ENCODE data around the gene OXLD1.
A peak's percentile ranks its signal among the peaks of the same experiment; 100 is the strongest.

The OXLD1 gene

GRCh38 chr17:81710514-81711308, 44.3 kb upstream of the OXLD1 start:
- Histone ChIP-seq H3K9ac (ENCODE audit: low read length) (no peak overlapping the region), H3K27ac (ENCODE audit: low read depth, low read length) (no peak overlapping the region), H2AFZ (ENCODE audit: insufficient read depth, low read length, poor library complexity) (no peak overlapping the region), H4K12ac (ENCODE audit: low read depth, low read length) (no peak overlapping the region), H3K14ac (ENCODE audit: low read length) (no peak overlapping the region), H2BK5ac (ENCODE audit: low read depth, low read length, poor library complexity) (no peak overlapping the region), H3K27me3 (ENCODE audit: insufficient read depth, low read length) (no peaks in the 10 kb centered on the region), H3K4me2 (ENCODE audit: low read length) (peak overlapping the region; percentile 87), H4K91ac (ENCODE audit: low read depth, low read length) (no peak overlapping the region), H3K9me3 (ENCODE audit: insufficient read depth, low read depth, low read length) (peaks cover 2% of the 10 kb centered on the region), H3K18ac (ENCODE audit: low read length) (no peak overlapping the region), H3K4ac (ENCODE audit: low read depth, low read length) (no peak overlapping the region), H2BK120ac (ENCODE audit: insufficient read depth, low read length, poor library complexity) (no peak overlapping the region), H3K23ac (ENCODE audit: low read length) (no peak overlapping the region), H2AK5ac (ENCODE audit: low read length) (no peak overlapping the region), H2BK12ac (ENCODE audit: low read length) (no peak overlapping the region), H3K4me3 (ENCODE audit: low read depth, low read length) (no peak overlapping the region), H3K79me1 (ENCODE audit: low read length) (peaks cover 4% of the 10 kb centered on the region), H3K79me2 (ENCODE audit: control insufficient read depth, insufficient read depth, low read length, poor library complexity) (peaks cover 5% of the 10 kb centered on the region), H4K8ac (ENCODE audit: low read depth, low read length) (no peak overlapping the region), H3K36me3 (ENCODE audit: control insufficient read depth in 1 of 2, insufficient read depth in 2 of 2, low read length in 2 of 2) (peaks cover 30 to 35% of the 10 kb centered on the region in 2 experiments), H3K4me1 (ENCODE audit: control insufficient read depth in 1 of 2, insufficient read depth in 2 of 2, low read length in 2 of 2) (peaks cover 20 to 27% of the 10 kb centered on the region in 2 experiments)
- WGBS (ENCODE audit: extremely low coverage, insufficient coverage, insufficient read length), result no CpG with 5 or more reads among the region's 29 CpGs
- no peak for DNase-seq

- Histone ChIP-seq H3K79me2 (ENCODE audit: control insufficient read depth, insufficient read depth, low read length, poor library complexity) (peaks cover 13% of the 10 kb centered on the region), H2BK5ac (ENCODE audit: low read depth, low read length, poor library complexity) (no peak overlapping the region), H3K4me3 (ENCODE audit: low read depth, low read length) (no peak overlapping the region), H2AK5ac (ENCODE audit: low read length) (no peak overlapping the region), H2BK12ac (ENCODE audit: low read length) (no peak overlapping the region), H3K9ac (ENCODE audit: low read length) (no peak overlapping the region), H3K4me2 (ENCODE audit: low read length) (no peak overlapping the region), H3K23ac (ENCODE audit: low read length) (no peak overlapping the region), H3K4ac (ENCODE audit: low read depth, low read length) (no peak overlapping the region), H3K27me3 (ENCODE audit: insufficient read depth, low read length) (no peaks in the 10 kb centered on the region), H4K12ac (ENCODE audit: low read depth, low read length) (no peak overlapping the region), H4K91ac (ENCODE audit: low read depth, low read length) (no peak overlapping the region), H3K79me1 (ENCODE audit: low read length) (peaks cover 4% of the 10 kb centered on the region), H3K18ac (ENCODE audit: low read length) (no peak overlapping the region), H2AFZ (ENCODE audit: insufficient read depth, low read length, poor library complexity) (no peak overlapping the region), H3K9me3 (ENCODE audit: insufficient read depth, low read depth, low read length) (peaks cover 2% of the 10 kb centered on the region), H3K27ac (ENCODE audit: low read depth, low read length) (no peak overlapping the region), H4K8ac (ENCODE audit: low read depth, low read length) (no peak overlapping the region), H3K36me3 (ENCODE audit: control insufficient read depth in 1 of 2, insufficient read depth in 2 of 2, low read length in 2 of 2) (peaks cover 39 to 42% of the 10 kb centered on the region in 2 experiments), H3K14ac (ENCODE audit: low read length) (no peak overlapping the region), H2BK120ac (ENCODE audit: insufficient read depth, low read length, poor library complexity) (no peak overlapping the region), H3K4me1 (ENCODE audit: control insufficient read depth in 1 of 2, insufficient read depth in 2 of 2, low read length in 2 of 2) (peaks cover 27 to 33% of the 10 kb centered on the region in 2 experiments)
- no peak for DNase-seq
- WGBS (ENCODE audit: extremely low coverage, insufficient coverage, insufficient read length), result no CpG with 5 or more reads among the region's 17 CpGs
Observed at GRCh38 chr17:81708739-81709185, 42.4 kb upstream of the OXLD1 start.

GRCh38 chr17:81707725-81708646, 41.6 kb upstream of the OXLD1 start:
- H3K23ac ChIP-seq (ENCODE audit: low read length), result no peak overlapping the region
- no peak overlapping the region for H3K27ac ChIP-seq (ENCODE audit: low read depth, low read length)
- no peak overlapping the region for H3K4me3 ChIP-seq (ENCODE audit: low read depth, low read length)
- H3K79me2 ChIP-seq (ENCODE audit: control insufficient read depth, insufficient read depth, low read length, poor library complexity), result peaks cover 18% of the 10 kb centered on the region
- no peak overlapping the region for H3K9ac ChIP-seq (ENCODE audit: low read length)
- no peak overlapping the region for H4K91ac ChIP-seq (ENCODE audit: low read depth, low read length)
- no CpG with 5 or more reads among the region's 25 CpGs for WGBS (ENCODE audit: extremely low coverage, insufficient coverage, insufficient read length)
- H3K36me3 ChIP-seq (ENCODE audit: control insufficient read depth in 1 of 2, insufficient read depth in 2 of 2, low read length in 2 of 2), result peaks cover 39 to 42% of the 10 kb centered on the region in 2 experiments
- H3K4ac ChIP-seq (ENCODE audit: low read depth, low read length), result no peak overlapping the region
- H3K4me2 ChIP-seq (ENCODE audit: low read length), result no peak overlapping the region
- no peak overlapping the region for H2AFZ ChIP-seq (ENCODE audit: insufficient read depth, low read length, poor library complexity)
- DNase-seq, result no peak
- H3K9me3 ChIP-seq (ENCODE audit: insufficient read depth, low read depth, low read length), result peaks cover 2% of the 10 kb centered on the region
- peaks cover 11% of the 10 kb centered on the region for H3K79me1 ChIP-seq (ENCODE audit: low read length)
- no peak overlapping the region for H2AK5ac ChIP-seq (ENCODE audit: low read length)
- H2BK5ac ChIP-seq (ENCODE audit: low read depth, low read length, poor library complexity), result no peak overlapping the region
- H2BK12ac ChIP-seq (ENCODE audit: low read length), result no peak overlapping the region
- H3K27me3 ChIP-seq (ENCODE audit: insufficient read depth, low read length), result no peaks in the 10 kb centered on the region
- H2BK120ac ChIP-seq (ENCODE audit: insufficient read depth, low read length, poor library complexity), result no peak overlapping the region
- peaks cover 21 to 27% of the 10 kb centered on the region in 2 experiments for H3K4me1 ChIP-seq (ENCODE audit: control insufficient read depth in 1 of 2, insufficient read depth in 2 of 2, low read length in 2 of 2)
- H4K8ac ChIP-seq (ENCODE audit: low read depth, low read length), result no peak overlapping the region
- H4K12ac ChIP-seq (ENCODE audit: low read depth, low read length), result peak overlapping the region; percentile 12
- H3K14ac ChIP-seq (ENCODE audit: low read length), result no peak overlapping the region
- H3K18ac ChIP-seq (ENCODE audit: low read length), result no peak overlapping the region

- WGBS (ENCODE audit: extremely low coverage, insufficient coverage, insufficient read length), result no CpG with 5 or more reads among the region's 54 CpGs
- Histone ChIP-seq H4K12ac (ENCODE audit: low read depth, low read length) (peak overlapping the region; percentile 12), H3K4ac (ENCODE audit: low read depth, low read length) (no peak overlapping the region), H2AK5ac (ENCODE audit: low read length) (no peak overlapping the region), H3K4me2 (ENCODE audit: low read length) (no peak overlapping the region), H3K23ac (ENCODE audit: low read length) (no peak overlapping the region), H3K79me1 (ENCODE audit: low read length) (peaks cover 12% of the 10 kb centered on the region), H4K8ac (ENCODE audit: low read depth, low read length) (no peak overlapping the region), H3K9me3 (ENCODE audit: insufficient read depth, low read depth, low read length) (peaks cover 2% of the 10 kb centered on the region), H3K4me1 (ENCODE audit: control insufficient read depth in 1 of 2, insufficient read depth in 2 of 2, low read length in 2 of 2) (peaks cover 19 to 26% of the 10 kb centered on the region in 2 experiments), H3K27me3 (ENCODE audit: insufficient read depth, low read length) (no peaks in the 10 kb centered on the region), H3K27ac (ENCODE audit: low read depth, low read length) (no peak overlapping the region), H3K18ac (ENCODE audit: low read length) (no peak overlapping the region), H3K4me3 (ENCODE audit: low read depth, low read length) (no peak overlapping the region), H3K36me3 (ENCODE audit: control insufficient read depth in 1 of 2, insufficient read depth in 2 of 2, low read length in 2 of 2) (peaks cover 39 to 43% of the 10 kb centered on the region in 2 experiments), H2BK120ac (ENCODE audit: insufficient read depth, low read length, poor library complexity) (no peak overlapping the region), H3K79me2 (ENCODE audit: control insufficient read depth, insufficient read depth, low read length, poor library complexity) (peaks cover 16% of the 10 kb centered on the region), H3K9ac (ENCODE audit: low read length) (no peak overlapping the region), H2BK12ac (ENCODE audit: low read length) (no peak overlapping the region), H4K91ac (ENCODE audit: low read depth, low read length) (no peak overlapping the region), H2BK5ac (ENCODE audit: low read depth, low read length, poor library complexity) (no peak overlapping the region), H2AFZ (ENCODE audit: insufficient read depth, low read length, poor library complexity) (no peak overlapping the region), H3K14ac (ENCODE audit: low read length) (no peak overlapping the region)
- no peak for DNase-seq
Observed at GRCh38 chr17:81706757-81707624, 40.6 kb upstream of the OXLD1 start.
